ENCODE data around the gene OAF.

Gene OAF

GRCh38 chr11:120205596-120206161 is 5.2 kb upstream of the OAF start:
- DNase-seq, result no peak

- no peak for DNase-seq
These were observed 3.3 kb upstream of the OAF start for GRCh38 chr11:120207512-120207911.

DNA sequence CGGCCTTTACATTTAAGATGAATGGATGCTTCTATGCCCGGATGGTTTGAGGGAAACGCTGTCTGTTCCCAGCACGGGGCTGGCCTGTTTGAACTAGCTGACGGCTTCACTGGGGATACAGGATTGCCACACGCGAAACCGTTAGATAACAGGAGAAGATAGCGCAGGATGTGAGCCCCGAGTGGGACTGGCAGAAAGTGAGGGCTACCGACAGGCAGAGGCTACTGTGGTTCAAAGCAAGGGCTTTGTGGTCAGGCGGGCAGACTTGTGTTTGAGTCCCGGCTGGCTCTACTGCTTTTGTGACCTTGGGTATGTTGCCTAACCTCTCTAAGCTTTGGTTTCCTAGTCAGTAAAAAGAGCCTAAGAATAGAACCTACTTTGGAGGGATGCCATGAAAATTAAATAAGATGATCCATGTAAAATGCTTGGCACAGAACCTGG is 2.8 kb upstream of the OAF start:
- no peak for DNase-seq

GRCh38 chr11:120208777-120209176 is 2.1 kb upstream of the OAF start:
- DNase-seq, result peak; percentile 72

DNA sequence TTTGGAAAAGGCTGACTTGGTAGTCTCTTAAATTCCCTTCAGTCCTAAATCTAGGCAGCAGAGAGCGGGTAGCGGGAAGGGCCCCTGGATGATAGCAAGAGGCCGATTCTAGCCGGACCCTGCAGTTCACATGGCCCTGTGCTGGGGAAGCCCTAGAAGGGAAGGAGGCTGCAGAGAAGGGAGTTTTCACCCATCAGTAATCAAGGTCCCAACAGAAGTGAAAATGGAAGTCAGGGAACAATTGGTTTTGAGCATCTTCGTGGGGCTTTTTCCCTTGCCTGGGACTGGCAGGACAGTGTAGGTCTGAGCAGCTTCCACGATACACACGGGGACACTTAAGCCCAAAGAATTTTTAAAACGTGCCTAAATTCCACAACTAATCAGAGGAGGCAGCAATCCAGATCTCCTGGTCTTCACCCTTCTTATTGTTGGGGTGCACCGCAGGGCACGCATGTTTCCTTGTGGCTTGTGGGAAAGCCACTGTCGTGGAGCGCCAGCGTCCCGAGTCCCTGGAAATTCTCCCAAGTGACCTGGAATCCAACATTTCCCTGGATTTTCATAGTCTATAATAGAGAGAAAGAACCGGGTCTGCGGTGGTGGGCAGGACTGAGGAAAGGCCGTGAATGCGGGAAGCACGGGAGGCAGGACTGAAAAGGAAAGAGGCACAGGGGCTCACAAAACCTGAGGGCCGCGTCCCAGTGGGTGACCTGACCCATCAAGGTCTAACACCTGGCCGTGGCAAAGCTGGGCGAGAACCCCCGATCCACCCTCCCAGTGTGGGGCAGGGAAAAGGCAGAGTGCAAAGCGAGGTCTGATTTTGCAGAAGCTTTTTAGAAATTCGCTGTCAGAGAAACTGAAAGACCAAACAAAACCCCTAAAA is 846 bp upstream of the OAF start:
- no peak for DNase-seq

DNA sequence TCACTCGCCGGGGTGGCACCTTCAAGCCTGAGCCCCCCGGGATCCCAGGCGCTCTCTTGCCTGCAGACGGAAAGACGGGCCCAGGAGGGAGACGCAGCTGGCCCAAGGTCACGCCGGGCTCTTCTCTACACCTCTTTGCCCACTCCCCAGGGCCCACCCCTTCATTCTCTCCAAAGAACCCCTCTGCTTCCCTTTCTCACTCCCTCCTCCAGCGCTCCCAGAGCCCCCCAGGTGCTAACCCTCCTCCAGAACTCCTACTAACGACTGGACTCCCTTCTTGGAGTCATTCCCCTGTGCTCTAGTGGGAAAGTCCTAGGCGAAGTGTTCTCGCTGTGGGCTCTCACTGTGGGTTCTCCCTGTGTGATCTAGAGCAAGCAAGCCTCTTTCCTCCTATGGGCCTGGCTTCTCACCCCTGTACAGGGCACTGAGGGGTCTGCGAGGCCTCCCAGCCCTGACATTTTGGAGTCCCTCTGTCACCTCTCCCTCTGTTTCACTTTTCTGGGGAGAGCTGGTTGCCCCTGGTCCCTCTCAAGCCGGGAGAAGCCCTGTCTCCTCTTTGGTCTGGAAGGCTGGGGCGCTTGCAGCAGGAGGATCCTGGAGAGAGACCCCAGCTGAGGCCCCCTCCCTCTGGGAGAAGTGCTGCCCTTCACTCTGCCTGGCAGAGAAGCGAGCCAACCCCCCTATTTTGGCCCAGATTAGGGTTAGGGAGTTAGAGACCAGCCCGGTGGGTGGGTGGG is 858 bp downstream of the OAF start:
- no peak for DNase-seq

- no peak for DNase-seq
These were observed 1.5 kb downstream of the OAF start for GRCh38 chr11:120212259-120212878.

GRCh38 chr11:120212926-120213325 is 2.1 kb downstream of the OAF start:
- no peak for DNase-seq

- DNase-seq, result no peak
These were observed 3.7 kb downstream of the OAF start for GRCh38 chr11:120214581-120214980.

GRCh38 chr11:120215634-120216033 is 4.8 kb downstream of the OAF start:
- no peak for DNase-seq

DNA sequence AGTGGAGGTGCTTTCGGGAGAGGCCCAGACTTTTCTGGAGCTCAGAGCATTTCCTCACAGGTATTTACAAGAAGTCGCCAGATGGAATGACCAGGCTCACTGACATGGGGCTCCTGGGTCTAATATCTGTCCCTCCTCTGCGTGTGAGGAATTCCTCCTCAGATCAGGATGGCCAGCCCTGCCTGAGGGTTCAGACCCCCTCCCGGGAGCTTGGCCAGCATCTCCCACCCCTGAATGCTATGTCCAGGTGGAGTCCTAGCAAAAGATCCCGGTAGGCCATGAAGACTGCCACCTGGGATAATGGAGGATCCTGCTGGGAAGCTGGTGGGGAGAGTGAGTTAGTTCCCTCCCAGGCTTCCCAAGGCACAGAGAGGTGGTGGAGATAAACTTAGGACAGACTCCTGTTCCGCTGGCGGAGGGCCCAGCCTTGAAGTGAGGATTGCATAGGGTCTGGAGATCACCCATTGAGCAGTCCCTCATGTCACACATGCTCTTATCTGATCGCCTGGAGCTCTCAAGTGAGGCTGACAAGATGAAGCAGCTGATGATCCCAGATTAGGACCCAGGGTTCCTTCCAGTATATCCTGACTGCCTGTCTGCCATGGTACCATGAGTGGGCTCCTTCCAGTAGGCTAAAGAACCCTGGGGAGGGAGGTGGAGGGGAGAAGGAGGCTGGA is 5.7 kb downstream of the OAF start:
- no peak for DNase-seq

GRCh38 chr11:120217526-120217925 is 6.7 kb downstream of the OAF start:
- no peak for DNase-seq

DNA sequence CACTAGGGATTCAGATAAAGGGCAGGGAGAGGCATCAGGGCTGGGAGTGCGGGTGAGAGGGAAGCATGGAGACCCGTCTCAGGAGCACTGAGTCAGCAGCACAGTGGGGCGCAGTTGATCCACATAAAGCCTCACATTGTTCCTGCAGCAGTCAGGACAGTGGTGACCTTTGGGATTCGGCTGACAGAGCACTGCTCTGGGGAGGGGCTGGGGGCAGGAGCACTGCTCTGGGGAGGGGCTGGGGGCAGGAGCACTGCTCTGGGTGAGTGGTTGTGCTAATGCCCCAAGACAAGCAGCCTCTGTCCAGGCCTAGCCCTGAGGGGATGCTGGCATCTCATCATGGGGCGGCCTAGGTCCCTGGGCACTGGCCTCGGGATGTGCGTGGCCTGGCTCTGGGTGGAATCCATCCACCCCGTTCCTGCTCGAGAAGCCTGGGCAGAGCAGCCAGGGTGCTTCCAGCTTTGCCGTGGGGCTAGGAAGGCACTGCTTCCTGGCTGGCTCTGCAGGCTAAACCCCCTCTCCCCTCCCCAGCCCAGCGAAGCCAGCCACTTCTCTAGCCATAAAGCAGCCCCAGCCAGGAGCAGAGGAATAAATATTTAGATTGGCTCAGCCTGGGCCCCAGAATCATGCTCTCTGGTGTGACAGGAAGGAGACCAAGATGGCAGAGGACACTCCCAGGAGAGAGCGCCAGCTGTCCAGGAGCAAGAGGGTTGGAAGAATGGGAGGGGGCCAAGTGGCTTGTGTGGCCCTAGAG is 7.3 kb downstream of the OAF start:
- DNase-seq, result no peak

- DNase-seq, result no peak
These were observed 7.8 kb downstream of the OAF start for GRCh38 chr11:120218695-120219033.

DNA sequence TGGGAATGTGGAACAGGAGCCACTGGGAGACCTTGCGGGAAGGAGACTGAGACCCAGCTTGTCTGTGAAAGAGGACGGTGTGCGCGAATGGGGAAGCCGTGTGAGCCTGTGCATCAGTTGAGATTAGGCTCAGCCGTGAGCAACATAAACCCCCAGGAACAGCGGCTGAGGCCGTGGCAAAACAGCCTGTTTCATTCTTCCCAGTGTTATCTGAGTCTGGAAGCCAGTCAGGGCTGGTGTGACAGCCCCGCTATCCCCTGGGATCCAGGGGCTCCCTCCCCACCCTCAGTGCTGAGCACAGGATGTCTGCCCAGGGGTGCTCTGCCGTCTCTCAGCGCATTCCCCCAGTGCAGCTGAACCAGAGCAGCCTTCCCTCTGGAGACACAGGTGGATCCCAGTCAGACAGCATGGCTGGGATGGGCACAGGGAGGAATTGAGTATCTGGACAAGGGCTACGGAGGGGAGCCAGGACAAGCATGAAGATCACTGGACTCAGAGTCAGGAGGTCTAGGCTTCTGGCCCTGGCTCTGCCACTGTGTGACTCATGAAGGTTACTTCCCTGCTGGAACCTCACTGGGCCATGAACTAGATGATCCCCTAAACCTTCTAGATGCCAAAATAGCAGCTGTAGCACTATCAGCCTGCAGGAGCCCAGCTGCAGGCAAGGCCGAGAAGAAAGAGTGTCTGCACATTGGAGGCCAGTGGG is 8.6 kb downstream of the OAF start:
- no peak for DNase-seq

DNA sequence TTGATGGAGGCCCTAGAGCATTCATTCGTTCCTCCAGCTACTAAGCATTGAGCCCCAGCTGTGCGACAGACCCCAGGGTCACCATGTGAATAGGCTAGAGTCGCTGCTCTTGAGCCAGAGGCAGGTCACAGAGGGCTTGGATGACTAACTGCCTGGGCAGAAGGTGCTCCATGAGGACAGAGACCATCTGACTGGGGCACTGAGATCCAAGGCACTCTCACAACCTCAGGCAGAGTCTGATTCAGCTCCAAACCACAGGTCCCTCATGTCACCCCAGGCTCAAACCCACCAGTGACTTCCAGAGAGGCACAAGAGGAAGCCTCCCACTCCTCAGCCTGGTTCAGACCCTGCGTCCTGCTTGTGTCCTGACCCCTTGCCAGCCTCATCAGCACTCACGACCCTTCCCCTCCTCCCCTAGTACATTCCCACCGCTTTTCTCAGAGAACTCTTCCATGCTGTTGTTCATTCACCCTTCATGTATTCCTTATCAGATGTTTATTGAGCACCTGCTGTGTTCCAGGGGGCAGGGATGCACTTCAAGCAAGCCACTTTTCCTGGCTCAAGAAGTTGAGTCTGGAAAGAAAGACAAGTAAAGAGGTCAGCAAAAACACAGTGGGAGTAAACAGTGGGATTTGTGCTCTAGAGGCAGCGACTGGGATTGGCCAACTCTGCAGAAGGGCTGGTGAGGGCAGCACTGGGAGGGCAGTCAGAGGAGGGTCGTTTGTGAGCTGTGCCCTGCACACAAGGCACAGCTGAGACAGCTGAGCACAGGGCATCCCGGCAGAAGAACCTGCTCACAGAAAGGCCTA is 9.3 kb downstream of the OAF start:
- DNase-seq, result no peak

DNA sequence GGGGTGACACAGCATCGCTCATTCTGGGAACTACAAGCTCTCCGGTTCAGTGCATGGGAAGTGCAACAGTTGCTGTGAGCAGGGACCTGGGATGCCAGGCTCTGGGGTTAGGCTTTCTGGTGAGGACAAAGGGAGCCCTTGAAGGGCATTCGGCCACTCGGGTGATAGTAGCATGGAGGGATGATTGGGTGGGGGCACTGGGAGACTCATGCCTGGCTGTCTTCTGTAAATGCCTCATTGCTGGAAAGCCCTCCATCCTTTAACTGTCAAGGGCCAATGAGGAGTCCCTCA is 9.9 kb downstream of the OAF start:
- no peak for DNase-seq

DNA sequence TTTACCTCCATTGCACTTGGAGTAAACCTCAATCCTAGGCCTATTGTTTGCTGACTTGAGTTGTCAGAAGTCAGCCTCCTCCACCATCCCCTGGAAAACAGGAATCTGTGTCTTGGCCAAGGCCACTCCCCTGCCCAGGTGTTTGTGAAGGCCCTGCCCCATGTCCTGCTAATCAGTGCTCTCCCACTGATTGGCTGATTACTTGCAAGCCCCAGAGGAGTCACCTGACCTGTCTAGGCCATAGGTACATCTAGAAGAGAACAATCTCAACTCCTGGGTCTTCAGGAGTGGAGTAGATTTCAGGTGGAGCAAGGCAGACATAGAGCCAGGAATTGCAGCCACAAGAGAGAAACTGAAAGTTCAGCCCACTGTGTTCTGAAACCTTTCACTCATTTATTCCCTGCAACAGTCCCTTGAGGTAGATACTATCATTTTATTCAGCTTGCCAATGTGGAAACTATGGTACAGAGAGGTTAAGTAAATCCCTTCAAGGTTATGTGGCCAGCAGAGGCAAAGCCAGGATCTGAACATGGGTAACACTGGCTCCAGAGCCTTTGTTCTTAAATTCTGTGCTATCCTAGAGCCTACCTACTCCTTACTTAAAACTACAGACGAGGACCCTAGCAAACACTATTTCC is 10.4 kb downstream of the OAF start:
- no peak for DNase-seq

- no peak for DNase-seq
These were observed 12.1 kb downstream of the OAF start for GRCh38 chr11:120222916-120223315.

DNA sequence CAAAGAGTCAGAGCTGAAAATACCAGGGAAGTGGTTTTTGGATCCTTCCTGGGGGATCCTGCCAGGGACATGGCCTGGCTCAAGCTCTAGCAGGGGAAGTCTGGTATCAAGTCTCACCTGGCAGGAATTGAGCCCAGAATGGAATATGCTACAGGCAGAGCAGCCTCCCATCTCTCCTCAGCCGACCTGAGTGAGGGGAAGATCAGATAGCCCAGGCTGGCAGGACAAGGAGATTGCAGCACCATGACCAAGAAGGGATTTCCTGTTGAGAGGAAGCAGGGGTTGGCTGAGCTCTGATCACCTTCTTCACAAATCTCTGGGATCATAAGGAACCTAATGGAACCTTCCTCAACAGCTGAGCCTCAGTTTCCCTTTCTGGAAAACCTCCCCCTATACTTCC is 13.0 kb downstream of the OAF start:
- no peak for DNase-seq
